ENCODE results near the gene RCBTB1.

- TF ChIP-seq CTCF (IDR thresholded peaks at IDR 0.05; ENCODE audit: insufficient read depth, low read length, poor library complexity, severe bottlenecking) (no peak), EZH2phosphoT487 (conservative IDR thresholded peaks at IDR 0.05; ENCODE audit: low read length) (no peak)
These were observed at the start of gene RCBTB1 for GRCh38 chr13:49585220-49586157.
